Prostate gland (tissue), 2 donors: Measurements from ENCODE around the gene RNASE13.

Experiments used
- POLR2A ChIP-seq: fragments of 450-650 bp; IDR thresholded peaks from one replicate; pipeline ENCODE4 v1.6.1; 2016; ENCODE audit warnings: antibody characterized with exemption, mild to moderate bottlenecking
- TF ChIP-seq, protein P1 (sequence below), 4 experiments: fragments of 200-600 bp in 2 of 4; fragments of 450-650 bp in 2 of 4; sonication (generic) in 2 of 4; IDR thresholded peaks; 1 replicate in 3 of 4; 2 replicates in 1 of 4; pipeline ENCODE4 v1.5.1; 2016 to 2019; ENCODE audit warnings: antibody characterized with exemption in 4 of 4, mild to moderate bottlenecking in 2 of 4, moderate library complexity in 2 of 4

GRCh38 chr14:21066882-21067502 lies 32.4 kb upstream of the RNASE13 start:
- no peak for TF ChIP-seq POLR2A
- TF ChIP-seq, protein P1, sequence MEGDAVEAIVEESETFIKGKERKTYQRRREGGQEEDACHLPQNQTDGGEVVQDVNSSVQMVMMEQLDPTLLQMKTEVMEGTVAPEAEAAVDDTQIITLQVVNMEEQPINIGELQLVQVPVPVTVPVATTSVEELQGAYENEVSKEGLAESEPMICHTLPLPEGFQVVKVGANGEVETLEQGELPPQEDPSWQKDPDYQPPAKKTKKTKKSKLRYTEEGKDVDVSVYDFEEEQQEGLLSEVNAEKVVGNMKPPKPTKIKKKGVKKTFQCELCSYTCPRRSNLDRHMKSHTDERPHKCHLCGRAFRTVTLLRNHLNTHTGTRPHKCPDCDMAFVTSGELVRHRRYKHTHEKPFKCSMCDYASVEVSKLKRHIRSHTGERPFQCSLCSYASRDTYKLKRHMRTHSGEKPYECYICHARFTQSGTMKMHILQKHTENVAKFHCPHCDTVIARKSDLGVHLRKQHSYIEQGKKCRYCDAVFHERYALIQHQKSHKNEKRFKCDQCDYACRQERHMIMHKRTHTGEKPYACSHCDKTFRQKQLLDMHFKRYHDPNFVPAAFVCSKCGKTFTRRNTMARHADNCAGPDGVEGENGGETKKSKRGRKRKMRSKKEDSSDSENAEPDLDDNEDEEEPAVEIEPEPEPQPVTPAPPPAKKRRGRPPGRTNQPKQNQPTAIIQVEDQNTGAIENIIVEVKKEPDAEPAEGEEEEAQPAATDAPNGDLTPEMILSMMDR (IDR thresholded peaks at IDR 0.05), result no peak
